Esophagus muscularis mucosa (tissue), 4 donors: ENCODE measurements around the gene MET. TPM values are rescaled to one million over a fixed set of nuclear protein-coding genes. Genes with fewer than 3 reads are reported as not detected.

Source experiments
- DNase-seq: peaks from one replicate; pipeline ENCODE4 v3.0.0-alpha.2; 2017; ENCODE audit errors: extremely low spot score
- H3K27ac ChIP-seq, 4 donors: fragments of 200-600 bp; sonication (generic); replicated peaks in 1 of 4; 1 replicate in 3 of 4; 2 replicates in 1 of 4; pipeline ENCODE4 v1.5.1; 2016 to 2019; ENCODE audit warnings: mild to moderate bottlenecking in 1 of 4
- H3K27me3 ChIP-seq, 4 donors: fragments of 200-600 bp; sonication (generic); one replicate each; pipeline versions ENCODE4 v1.5.1 to v1.6.0; 2016 to 2019
- H3K36me3 ChIP-seq, 4 donors: fragments of 200-600 bp; sonication (generic); one replicate each; pipeline ENCODE4 v1.5.1; 2016 to 2019
- H3K4me1 ChIP-seq, 4 donors: fragments of 200-600 bp; sonication (generic); one replicate each; pipeline ENCODE4 v1.5.1; 2016 to 2019
- H3K4me3 ChIP-seq, 4 donors: fragments of 200-600 bp; sonication (generic); 1 replicate in 2 of 4; 2 replicates in 2 of 4; pipeline ENCODE4 v1.5.1; 2016 to 2019; ENCODE audit warnings: mild to moderate bottlenecking in 4 of 4, moderate library complexity in 1 of 4
- H3K9me3 ChIP-seq, 4 donors: fragments of 200-600 bp; sonication (generic); 1 replicate in 3 of 4; 2 replicates in 1 of 4; pipeline ENCODE4 v1.5.1; 2016 to 2019
- CTCF ChIP-seq, 3 experiments: fragments of 200-600 bp in 2 of 3; fragments of 450-650 bp in 1 of 3; sonication (generic) in 2 of 3; IDR thresholded peaks; one replicate each; pipeline ENCODE4 v1.5.1; 2017 to 2019; ENCODE audit warnings: antibody characterized with exemption in 3 of 3, mild to moderate bottlenecking in 2 of 3, moderate library complexity in 1 of 3
- EP300 ChIP-seq: sonication (generic); formaldehyde crosslinking; IDR thresholded peaks from one replicate; pipeline ENCODE4 v1.6.1; 2017; ENCODE audit warnings: antibody characterized with exemption
- POLR2A ChIP-seq: fragments of 450-650 bp; IDR thresholded peaks from one replicate; pipeline ENCODE4 v1.6.1; 2017; ENCODE audit warnings: antibody characterized with exemption, moderate library complexity, mild to moderate bottlenecking, low read depth
- POLR2AphosphoS5 ChIP-seq, 2 donors: sonication (generic); formaldehyde crosslinking; IDR thresholded peaks; one replicate each; pipeline ENCODE4 v1.6.1; 2017; ENCODE audit warnings: antibody characterized with exemption in 2 of 2
- WGBS: methylation state at CpG from one replicate; pipeline ENCODE4 v1.1.5; 2018; 5-methylcytosine and 5-hydroxymethylcytosine counted together
- intact Hi-C: fragments of 100-400 bp; cut with DNase I; formaldehyde crosslinking; loops from one replicate; pipeline ENCODE4 v1.15.1; 2023
- total RNA-seq, 4 donors: library from RNA; depleted of rRNA; stranded (reverse); fragments of >200 nt; gene quantifications; one replicate each; pipeline versions ENCODE4 v1.1.0 to v1.2.1, GENCODE V29; 2016

The MET gene
- total RNA-seq, 4 donors from 2014 or later, result 12.0 to 27.2 (median 15.7) TPM

- 80% methylated on average over 7 of the region's 7 CpGs for WGBS
- H3K36me3 ChIP-seq, result no peaks in the 10 kb centered on the region
- DNase-seq, result no peak
- H3K27ac ChIP-seq, result no peak overlapping the region
- peak overlapping the region in 1 of 4 donors; percentile 24 for H3K4me3 ChIP-seq
- TF ChIP-seq EP300 (no peak), POLR2AphosphoS5 (IDR thresholded peaks at IDR 0.05) (no peak), CTCF (IDR thresholded peaks at IDR 0.05) (no peak), POLR2A (no peak)
- no peaks in the 10 kb centered on the region for H3K9me3 ChIP-seq
- H3K27me3 ChIP-seq, result no peaks in the 10 kb centered on the region
- intact Hi-C loops, result no loop called here
- peaks cover 11 to 28% (median 22%) of the 10 kb centered on the region in 4 donors for H3K4me1 ChIP-seq
These were observed 2.6 kb downstream of the MET start for GRCh38 chr7:116674508-116675173.

- DNase-seq, result no peak
- no peaks in the 10 kb centered on the region for H3K9me3 ChIP-seq
- no peak overlapping the region for H3K4me3 ChIP-seq
- no peak overlapping the region for H3K27ac ChIP-seq
- TF ChIP-seq POLR2AphosphoS5 (IDR thresholded peaks at IDR 0.05) (no peak), POLR2A (no peak), EP300 (no peak), CTCF (IDR thresholded peaks at IDR 0.05) (no peak)
- no peaks in the 10 kb centered on the region for H3K27me3 ChIP-seq
- WGBS, result 93% methylated on average over 6 of the region's 6 CpGs
- peaks cover 11 to 28% (median 22%) of the 10 kb centered on the region in 4 donors for H3K4me1 ChIP-seq
- no peaks in the 10 kb centered on the region for H3K36me3 ChIP-seq
- intact Hi-C loops, result no loop called here
These were observed 3.9 kb downstream of the MET start for GRCh38 chr7:116675812-116676355.

- Histone ChIP-seq H3K4me1 (peaks cover 0 to under 1% (median under 1%) of the 10 kb centered on the region in 4 donors), H3K27me3 (no peaks in the 10 kb centered on the region), H3K4me3 (no peak overlapping the region), H3K27ac (no peak overlapping the region), H3K36me3 (no peaks in the 10 kb centered on the region), H3K9me3 (no peaks in the 10 kb centered on the region)
- intact Hi-C loops, result no loop called here
- TF ChIP-seq CTCF (IDR thresholded peaks at IDR 0.05), result no peak
- no peak for TF ChIP-seq POLR2A
- no peak for TF ChIP-seq POLR2AphosphoS5 (IDR thresholded peaks at IDR 0.05)
- TF ChIP-seq EP300, result no peak
- no peak for DNase-seq
- WGBS, result 87% methylated on average over 1 of the region's 1 CpG
These were observed 6.8 kb downstream of the MET start for GRCh38 chr7:116678780-116679179.

DNA sequence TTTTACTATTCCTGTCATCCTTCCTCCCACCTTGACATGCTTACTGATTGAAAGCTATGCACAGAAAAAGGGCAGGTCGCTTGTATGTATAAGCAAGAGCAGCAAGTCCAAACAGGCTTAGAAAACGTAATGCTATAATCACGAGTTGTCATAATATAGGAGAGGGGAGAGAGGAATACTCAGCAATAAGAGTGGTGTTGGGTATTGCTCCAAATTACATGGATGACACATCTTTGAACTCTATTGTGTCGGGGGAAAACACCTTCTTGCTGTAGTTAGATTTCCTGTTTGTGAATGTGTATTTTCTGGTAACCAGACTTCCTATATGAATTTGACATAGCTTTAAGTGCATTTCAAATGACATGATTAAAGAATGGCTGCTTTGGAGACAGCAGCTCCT, 7.5 kb downstream of the MET start:
- intact Hi-C loops, result no loop called here
- WGBS, result 76% methylated on average over 4 of the region's 4 CpGs

More for the DNA sequence above, 7.5 kb downstream of the MET start:
- Histone ChIP-seq H3K4me1 (no peaks in the 10 kb centered on the region), H3K36me3 (no peaks in the 10 kb centered on the region), H3K27me3 (no peaks in the 10 kb centered on the region), H3K9me3 (no peaks in the 10 kb centered on the region), H3K27ac (no peak overlapping the region), H3K4me3 (no peak overlapping the region)
- no peak for TF ChIP-seq POLR2A
- TF ChIP-seq EP300, result no peak
- no peak for TF ChIP-seq CTCF (IDR thresholded peaks at IDR 0.05)
- no peak for TF ChIP-seq POLR2AphosphoS5 (IDR thresholded peaks at IDR 0.05)
- DNase-seq, result no peak
